ENCODE results near the gene TMEM183A. TPM values are rescaled to one million over a fixed set of nuclear protein-coding genes. Genes with fewer than 3 reads are reported as not detected.
A peak's percentile ranks its signal among the peaks of the same experiment; 100 is the strongest.
"Not testable (repeated sequence)": the region's sequence is repeated elsewhere in the genome, so short reads cannot be mapped to it uniquely, and the experiment has no call there.

The TMEM183A gene
- polyA plus RNA-seq, 2 donors: 24.2 to 38.6 TPM

DNA sequence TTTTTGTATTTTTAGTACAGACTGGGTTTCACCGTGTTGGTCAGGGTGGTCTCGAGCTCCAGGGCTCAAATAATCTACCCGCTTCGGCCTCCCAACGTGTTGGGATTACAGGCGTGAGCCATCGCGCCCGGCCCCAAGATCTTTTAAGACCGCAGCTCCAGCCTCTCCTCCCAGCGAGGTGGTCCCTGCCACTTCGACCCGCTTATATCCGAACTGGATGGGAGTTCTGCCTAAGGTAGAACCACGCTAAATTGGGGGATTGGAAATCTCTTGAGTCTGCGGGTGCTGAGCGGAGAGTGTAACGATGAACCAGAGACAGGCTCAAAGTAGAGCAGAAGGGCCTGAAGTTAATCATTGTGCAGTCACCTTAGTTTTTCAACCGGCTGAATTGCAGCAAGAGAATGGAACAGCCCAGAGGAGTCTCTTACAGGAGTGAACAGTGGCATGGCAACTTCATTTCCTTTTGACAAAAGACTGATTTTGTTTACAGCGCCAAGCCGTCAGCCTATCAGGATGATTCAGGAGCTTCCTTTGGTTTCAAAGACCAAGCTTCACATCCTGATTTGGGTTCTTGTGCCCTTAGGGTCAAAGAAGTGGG lies 39.4 kb upstream of the TMEM183A start:
- Histone ChIP-seq H3K9me3 (ENCODE audit: control insufficient read depth in 2 of 2, insufficient read depth in 1 of 2, low read depth in 1 of 2, low read length in 1 of 2) (no peaks in the 10 kb centered on the region), H3K4me3 (ENCODE audit: low read depth in 1 of 2, low read length in 2 of 2) (peak overlapping the region; percentile 50 to 74), H3K36me3 (ENCODE audit: control insufficient read depth in 2 of 2, insufficient read depth in 2 of 2, low read length in 1 of 2) (peaks cover 8 to 10% of the 10 kb centered on the region in 2 donors), H3K27me3 (ENCODE audit: control insufficient read depth in 1 of 2, insufficient read depth in 2 of 2, low read length in 2 of 2) (no peaks in the 10 kb centered on the region), H3K4me1 (ENCODE audit: control insufficient read depth in 2 of 2, insufficient read depth in 2 of 2, low read length in 1 of 2) (peaks cover 6 to 20% of the 10 kb centered on the region in 2 donors), H3K27ac (ENCODE audit: low read depth in 2 of 2, low read length in 1 of 2) (peak overlapping the region; percentile 62 to 64)
- WGBS, 2 donors: 7 to 8% methylated on average over 21 of the region's 21 CpGs

GRCh38 chr1:202968351-202968750 lies 38.8 kb upstream of the TMEM183A start:
- WGBS, 2 donors: 71 to 80% methylated on average over 3 of the region's 3 CpGs
- H3K36me3 ChIP-seq (ENCODE audit: control insufficient read depth in 2 of 2, insufficient read depth in 2 of 2, low read length in 1 of 2): peaks cover 5 to 7% of the 10 kb centered on the region in 2 donors
- H3K9me3 ChIP-seq (ENCODE audit: control insufficient read depth in 2 of 2, insufficient read depth in 1 of 2, low read depth in 1 of 2, low read length in 1 of 2): no peaks in the 10 kb centered on the region
- no peak overlapping the region for H3K27ac ChIP-seq (ENCODE audit: low read depth in 2 of 2, low read length in 1 of 2)
- no peaks in the 10 kb centered on the region for H3K27me3 ChIP-seq (ENCODE audit: control insufficient read depth in 1 of 2, insufficient read depth in 2 of 2, low read length in 2 of 2)
- no peak overlapping the region for H3K4me3 ChIP-seq (ENCODE audit: low read depth in 1 of 2, low read length in 2 of 2)
- H3K4me1 ChIP-seq (ENCODE audit: control insufficient read depth in 2 of 2, insufficient read depth in 2 of 2, low read length in 1 of 2): peaks cover 6 to 20% of the 10 kb centered on the region in 2 donors

GRCh38 chr1:202968895-202969295 lies 38.3 kb upstream of the TMEM183A start:
- Histone ChIP-seq H3K9me3 (ENCODE audit: control insufficient read depth in 2 of 2, insufficient read depth in 1 of 2, low read depth in 1 of 2, low read length in 1 of 2) (no peaks in the 10 kb centered on the region), H3K36me3 (ENCODE audit: control insufficient read depth in 2 of 2, insufficient read depth in 2 of 2, low read length in 1 of 2) (peaks cover 3 to 4% of the 10 kb centered on the region in 2 donors), H3K4me3 (ENCODE audit: low read depth in 1 of 2, low read length in 2 of 2) (no peak overlapping the region), H3K27me3 (ENCODE audit: control insufficient read depth in 1 of 2, insufficient read depth in 2 of 2, low read length in 2 of 2) (no peaks in the 10 kb centered on the region), H3K27ac (ENCODE audit: low read depth in 2 of 2, low read length in 1 of 2) (no peak overlapping the region), H3K4me1 (ENCODE audit: control insufficient read depth in 2 of 2, insufficient read depth in 2 of 2, low read length in 1 of 2) (peaks cover 6 to 20% of the 10 kb centered on the region in 2 donors)
- 17 to 31% methylated on average over 5 of the region's 5 CpGs for WGBS, 2 donors

DNA sequence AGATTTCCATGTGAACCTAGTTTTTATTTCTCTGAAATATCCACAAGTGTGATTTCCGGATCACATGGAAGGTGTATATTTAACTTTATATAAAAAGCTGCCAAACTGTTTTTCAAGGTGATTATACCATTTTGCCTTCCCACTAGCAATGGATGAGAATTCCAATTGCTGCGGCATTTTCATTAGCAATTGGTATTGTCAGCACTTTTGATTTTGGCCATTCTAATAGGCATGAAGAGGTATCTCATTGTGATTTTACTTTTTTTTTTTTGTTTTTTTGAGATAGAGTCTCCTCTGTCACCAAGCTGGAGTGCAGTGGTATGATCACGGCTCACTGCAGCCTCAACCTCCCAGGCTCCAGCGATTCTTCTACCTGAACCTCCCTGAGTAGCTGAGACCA lies 35.1 kb upstream of the TMEM183A start:
- Histone ChIP-seq H3K9me3 (ENCODE audit: control insufficient read depth in 2 of 2, insufficient read depth in 1 of 2, low read depth in 1 of 2, low read length in 1 of 2) (no peaks in the 10 kb centered on the region), H3K27ac (ENCODE audit: low read depth in 2 of 2, low read length in 1 of 2) (no peak overlapping the region), H3K27me3 (ENCODE audit: control insufficient read depth in 1 of 2, insufficient read depth in 2 of 2, low read length in 2 of 2) (no peaks in the 10 kb centered on the region), H3K36me3 (ENCODE audit: control insufficient read depth in 2 of 2, insufficient read depth in 2 of 2, low read length in 1 of 2) (no peaks in the 10 kb centered on the region), H3K4me3 (ENCODE audit: low read depth in 1 of 2, low read length in 2 of 2) (no peak overlapping the region), H3K4me1 (ENCODE audit: control insufficient read depth in 2 of 2, insufficient read depth in 2 of 2, low read length in 1 of 2) (peaks cover 0 to 2% of the 10 kb centered on the region in 2 donors)
- 67 to 69% methylated on average over 4 of the region's 4 CpGs for whole genome bisulfite sequencing, 2 donors

DNA sequence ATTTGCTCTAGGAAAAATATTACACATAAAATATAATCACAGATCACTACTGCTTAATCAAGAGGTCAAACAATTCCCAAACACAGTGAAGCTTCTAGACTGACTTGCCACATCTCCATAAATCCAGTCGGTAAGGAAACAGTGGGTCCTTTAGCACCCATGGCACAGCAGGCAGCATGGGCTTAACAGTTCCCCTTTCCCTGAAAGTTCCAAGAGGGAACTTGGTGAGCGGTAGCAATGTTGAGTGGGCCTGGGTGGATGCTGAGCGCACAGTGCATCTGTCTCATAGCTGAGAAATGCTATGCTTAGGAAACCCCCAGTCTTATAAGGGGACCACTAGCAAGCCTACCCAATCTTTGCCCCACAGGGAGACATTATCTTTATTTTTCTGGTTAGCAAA lies 32.3 kb upstream of the TMEM183A start:
- no peaks in the 10 kb centered on the region for H3K27me3 ChIP-seq (ENCODE audit: control insufficient read depth in 1 of 2, insufficient read depth in 2 of 2, low read length in 2 of 2)
- H3K4me1 ChIP-seq (ENCODE audit: control insufficient read depth in 2 of 2, insufficient read depth in 2 of 2, low read length in 1 of 2): no peaks in the 10 kb centered on the region
- no peak overlapping the region for H3K27ac ChIP-seq (ENCODE audit: low read depth in 2 of 2, low read length in 1 of 2)
- WGBS, 2 donors: 84 to 91% methylated on average over 3 of the region's 3 CpGs
- no peaks in the 10 kb centered on the region for H3K36me3 ChIP-seq (ENCODE audit: control insufficient read depth in 2 of 2, insufficient read depth in 2 of 2, low read length in 1 of 2)
- H3K4me3 ChIP-seq (ENCODE audit: low read depth in 1 of 2, low read length in 2 of 2): no peak overlapping the region
- H3K9me3 ChIP-seq (ENCODE audit: control insufficient read depth in 2 of 2, insufficient read depth in 1 of 2, low read depth in 1 of 2, low read length in 1 of 2): no peaks in the 10 kb centered on the region

- 29 to 32% methylated on average over 3 of the region's 3 CpGs for WGBS, 2 donors
- H3K27ac ChIP-seq (ENCODE audit: low read depth in 2 of 2, low read length in 1 of 2): no peak overlapping the region
- H3K27me3 ChIP-seq (ENCODE audit: control insufficient read depth in 1 of 2, insufficient read depth in 2 of 2, low read length in 2 of 2): no peaks in the 10 kb centered on the region
- H3K4me1 ChIP-seq (ENCODE audit: control insufficient read depth in 2 of 2, insufficient read depth in 2 of 2, low read length in 1 of 2): no peaks in the 10 kb centered on the region
- H3K9me3 ChIP-seq (ENCODE audit: control insufficient read depth in 2 of 2, insufficient read depth in 1 of 2, low read depth in 1 of 2, low read length in 1 of 2): no peaks in the 10 kb centered on the region
- no peaks in the 10 kb centered on the region for H3K36me3 ChIP-seq (ENCODE audit: control insufficient read depth in 2 of 2, insufficient read depth in 2 of 2, low read length in 1 of 2)
- no peak overlapping the region for H3K4me3 ChIP-seq (ENCODE audit: low read depth in 1 of 2, low read length in 2 of 2)
Observed at GRCh38 chr1:202976633-202977032, 30.5 kb upstream of the TMEM183A start.

GRCh38 chr1:202979459-202979858 lies 27.7 kb upstream of the TMEM183A start:
- no peak overlapping the region for H3K27ac ChIP-seq (ENCODE audit: low read depth in 2 of 2, low read length in 1 of 2)
- no peak overlapping the region for H3K4me3 ChIP-seq (ENCODE audit: low read depth in 1 of 2, low read length in 2 of 2)
- no peaks in the 10 kb centered on the region for H3K36me3 ChIP-seq (ENCODE audit: control insufficient read depth in 2 of 2, insufficient read depth in 2 of 2, low read length in 1 of 2)
- H3K4me1 ChIP-seq (ENCODE audit: control insufficient read depth in 2 of 2, insufficient read depth in 2 of 2, low read length in 1 of 2): no peaks in the 10 kb centered on the region
- H3K27me3 ChIP-seq (ENCODE audit: control insufficient read depth in 1 of 2, insufficient read depth in 2 of 2, low read length in 2 of 2): no peaks in the 10 kb centered on the region
- 76 to 82% methylated on average over 2 of the region's 2 CpGs for WGBS, 2 donors
- no peaks in the 10 kb centered on the region for H3K9me3 ChIP-seq (ENCODE audit: control insufficient read depth in 2 of 2, insufficient read depth in 1 of 2, low read depth in 1 of 2, low read length in 1 of 2)

- no peaks in the 10 kb centered on the region for H3K9me3 ChIP-seq (ENCODE audit: control insufficient read depth in 2 of 2, insufficient read depth in 1 of 2, low read depth in 1 of 2, low read length in 1 of 2)
- no peak overlapping the region for H3K4me3 ChIP-seq (ENCODE audit: low read depth in 1 of 2, low read length in 2 of 2)
- H3K27ac ChIP-seq (ENCODE audit: low read depth in 2 of 2, low read length in 1 of 2): no peak overlapping the region
- WGBS, 2 donors: 75 to 76% methylated on average over 2 of the region's 2 CpGs
- no peaks in the 10 kb centered on the region for H3K4me1 ChIP-seq (ENCODE audit: control insufficient read depth in 2 of 2, insufficient read depth in 2 of 2, low read length in 1 of 2)
- H3K27me3 ChIP-seq (ENCODE audit: control insufficient read depth in 1 of 2, insufficient read depth in 2 of 2, low read length in 2 of 2): no peaks in the 10 kb centered on the region
- no peaks in the 10 kb centered on the region for H3K36me3 ChIP-seq (ENCODE audit: control insufficient read depth in 2 of 2, insufficient read depth in 2 of 2, low read length in 1 of 2)
Observed at GRCh38 chr1:202981939-202982338, 25.2 kb upstream of the TMEM183A start.

DNA sequence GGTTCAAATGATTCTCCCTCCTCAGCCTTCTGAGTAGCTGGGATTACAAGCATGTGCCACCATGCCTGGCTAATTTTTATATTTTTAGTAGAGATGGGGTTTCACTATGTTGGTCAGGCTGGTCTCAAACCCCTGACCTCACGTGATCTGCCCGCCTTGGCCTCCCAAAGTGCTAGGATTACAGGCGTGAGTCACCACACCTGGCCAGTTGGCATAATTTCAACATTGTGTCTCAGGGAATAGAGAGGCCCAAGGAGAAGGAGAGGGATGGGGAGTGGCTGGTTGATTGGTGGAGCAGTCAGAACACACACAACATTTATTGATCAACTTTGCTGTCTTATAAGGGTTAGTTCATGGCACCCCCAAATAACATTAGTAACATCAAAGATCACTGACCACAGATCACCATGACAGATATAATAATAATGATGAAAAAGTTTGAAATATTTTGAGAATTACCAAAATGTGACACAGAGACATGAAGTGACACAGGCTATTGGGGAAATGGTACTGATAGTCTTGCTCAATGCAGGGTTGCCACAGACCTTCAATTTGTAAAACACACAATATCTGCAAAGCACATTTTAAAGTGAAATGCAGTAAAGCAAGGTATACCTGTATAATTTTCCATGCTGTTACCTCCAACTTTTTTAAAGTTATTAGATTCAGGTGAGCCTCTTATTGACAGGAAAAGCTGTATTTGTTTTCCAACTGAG lies 24.3 kb upstream of the TMEM183A start:
- Histone ChIP-seq H3K27me3 (ENCODE audit: control insufficient read depth in 1 of 2, insufficient read depth in 2 of 2, low read length in 2 of 2) (no peaks in the 10 kb centered on the region), H3K4me3 (ENCODE audit: low read depth in 1 of 2, low read length in 2 of 2) (no peak overlapping the region), H3K4me1 (ENCODE audit: control insufficient read depth in 2 of 2, insufficient read depth in 2 of 2, low read length in 1 of 2) (no peaks in the 10 kb centered on the region), H3K9me3 (ENCODE audit: control insufficient read depth in 2 of 2, insufficient read depth in 1 of 2, low read depth in 1 of 2, low read length in 1 of 2) (no peaks in the 10 kb centered on the region), H3K36me3 (ENCODE audit: control insufficient read depth in 2 of 2, insufficient read depth in 2 of 2, low read length in 1 of 2) (no peaks in the 10 kb centered on the region), H3K27ac (ENCODE audit: low read depth in 2 of 2, low read length in 1 of 2) (no peak overlapping the region)
- 54 to 62% methylated on average over 3 of the region's 3 CpGs for WGBS, 2 donors

- H3K36me3 ChIP-seq (ENCODE audit: control insufficient read depth in 2 of 2, insufficient read depth in 2 of 2, low read length in 1 of 2); H3K4me1 ChIP-seq (ENCODE audit: control insufficient read depth in 2 of 2, insufficient read depth in 2 of 2, low read length in 1 of 2); H3K27ac ChIP-seq (ENCODE audit: low read depth in 2 of 2, low read length in 1 of 2); H3K27me3 ChIP-seq (ENCODE audit: control insufficient read depth in 1 of 2, insufficient read depth in 2 of 2, low read length in 2 of 2); H3K9me3 ChIP-seq (ENCODE audit: control insufficient read depth in 2 of 2, insufficient read depth in 1 of 2, low read depth in 1 of 2, low read length in 1 of 2); H3K4me3 ChIP-seq (ENCODE audit: low read depth in 1 of 2, low read length in 2 of 2): not testable (repeated sequence)
- WGBS, 2 donors: 76 to 83% methylated on average over 9 of the region's 9 CpGs
Observed at GRCh38 chr1:202986120-202986519, 21.1 kb upstream of the TMEM183A start.

All from esophagus (tissue), 2 donors.